PC-3 (cell line): Measurements from ENCODE around the gene HDAC4. TPM values are rescaled to one million over a fixed set of nuclear protein-coding genes. Genes with fewer than 3 reads are reported as not detected.

Source experiments
- ATAC-seq: fragments of 200-7000 bp; cut with Tn5 transposase; 2 replicates; pipeline ENCODE4 v1.9.1; 2020; ENCODE audit warnings: mild to moderate bottlenecking, moderate library complexity
- BruUV-seq: library from RNA; stranded (reverse); fragments of 400-500 nt; replicated peaks from 2 replicates; lab custom pipeline; 2021; lab: Mats Ljungman, UMichigan
- CTCF ChIA-PET: fragments of 300-600 bp; sonication (Branson Sonifier 250); formaldehyde crosslinking; loops from one replicate; lab custom pipeline; 2022; ENCODE audit warnings: antibody characterized with exemption; lab: Charles Lee
- POLR2A ChIA-PET: fragments of 300-600 bp; sonication (Branson Sonifier 250); formaldehyde crosslinking; loops from one replicate; lab custom pipeline; 2022; ENCODE audit warnings: antibody characterized with exemption; ENCODE audit not compliant: unreplicated experiment; lab: Charles Lee
- DNase-seq: peaks from one replicate; pipeline ENCODE4 v3.0.0-alpha.2; 2015
- H2AFZ ChIP-seq: fragments of 300-600 bp; sonication (generic); 2 replicates; pipeline ENCODE4 v1.6.0; 2016; ENCODE audit warnings: antibody characterized with exemption, low read length
- H3F3A ChIP-seq: fragments of 300-600 bp; sonication (generic); one replicate; pipeline ENCODE4 v1.6.0; 2017; ENCODE audit warnings: antibody characterized with exemption, low read length, control low read depth, mild to moderate bottlenecking; ENCODE audit not compliant: unreplicated experiment
- H3K27ac ChIP-seq: fragments of 300-600 bp; sonication (generic); 2 replicates; pipeline ENCODE4 v1.5.1; 2016; ENCODE audit warnings: mild to moderate bottlenecking, low read length
- H3K27me3 ChIP-seq: fragments of 300-600 bp; sonication (generic); 2 replicates; pipeline ENCODE4 v1.6.1; 2016; ENCODE audit warnings: low read length, mixed read lengths
- H3K36me3 ChIP-seq: fragments of 300-600 bp; sonication (generic); 2 replicates; pipeline ENCODE4 v1.6.1; 2016; ENCODE audit warnings: low read depth, mixed run types, low read length, mixed read lengths
- H3K4me1 ChIP-seq: fragments of 300-600 bp; sonication (generic); 2 replicates; pipeline ENCODE4 v1.5.1; 2016; ENCODE audit warnings: low read length; ENCODE audit not compliant: insufficient read depth
- H3K4me2 ChIP-seq: fragments of 300-600 bp; sonication (generic); 2 replicates; pipeline ENCODE4 v1.6.0; 2016; ENCODE audit warnings: low read length
- H3K4me3 ChIP-seq: fragments of 300-600 bp; sonication (generic); 2 replicates; pipeline ENCODE4 v1.5.1; 2016; ENCODE audit warnings: mild to moderate bottlenecking, low read length, mixed read lengths
- H3K79me2 ChIP-seq: fragments of 300-600 bp; sonication (generic); 2 replicates; pipeline ENCODE4 v1.6.1; 2017; ENCODE audit warnings: low read length, mixed read lengths
- H3K9ac ChIP-seq: fragments of 300-600 bp; sonication (generic); 2 replicates; pipeline ENCODE4 v1.6.0; 2016; ENCODE audit warnings: mild to moderate bottlenecking, low read length
- H3K9me2 ChIP-seq: fragments of 300-600 bp; sonication (generic); replicated peaks from 2 replicates; pipeline ENCODE4 v1.6.1; 2016; ENCODE audit warnings: mixed run types, low read length, mixed read lengths
- H3K9me3 ChIP-seq: fragments of 300-600 bp; sonication (generic); 2 replicates; pipeline ENCODE4 v1.6.1; 2016; ENCODE audit warnings: low read length, mixed read lengths
- H4K20me1 ChIP-seq: fragments of 300-600 bp; sonication (generic); 2 replicates; pipeline ENCODE4 v1.6.1; 2016; ENCODE audit warnings: low read length, mixed read lengths
- CTCF ChIP-seq: fragments of 300-600 bp; sonication (generic); conservative IDR thresholded peaks from 2 replicates; pipeline ENCODE4 v1.5.1; 2017; ENCODE audit warnings: antibody characterized with exemption, low read depth, mild to moderate bottlenecking, low read length
- EZH2 ChIP-seq: fragments of 300-600 bp; sonication (generic); IDR thresholded peaks from one replicate; pipeline ENCODE4 v1.6.1; 2017; ENCODE audit warnings: antibody characterized with exemption, mild to moderate bottlenecking, low read length; ENCODE audit not compliant: unreplicated experiment
- EZH2phosphoT487 ChIP-seq: fragments of 300-600 bp; sonication (generic); IDR thresholded peaks from 2 replicates; pipeline ENCODE4 v1.6.1; 2018; ENCODE audit warnings: mild to moderate bottlenecking, antibody characterized with exemption, low read length, borderline replicate concordance
- intact Hi-C: fragments of 100-400 bp; cut with micrococcal nuclease; formaldehyde crosslinking; loops from 2 replicates; pipeline ENCODE4 v1.9.0; 2023
- total RNA-seq: library from RNA; depleted of rRNA; stranded (reverse); fragments of >200 nt; gene quantifications from 2 replicates; pipeline ENCODE4 v1.2.3, GENCODE V29; 2014

Gene HDAC4
- total RNA-seq, 1 experiment from 2014 or later: 8.5 TPM

DNA sequence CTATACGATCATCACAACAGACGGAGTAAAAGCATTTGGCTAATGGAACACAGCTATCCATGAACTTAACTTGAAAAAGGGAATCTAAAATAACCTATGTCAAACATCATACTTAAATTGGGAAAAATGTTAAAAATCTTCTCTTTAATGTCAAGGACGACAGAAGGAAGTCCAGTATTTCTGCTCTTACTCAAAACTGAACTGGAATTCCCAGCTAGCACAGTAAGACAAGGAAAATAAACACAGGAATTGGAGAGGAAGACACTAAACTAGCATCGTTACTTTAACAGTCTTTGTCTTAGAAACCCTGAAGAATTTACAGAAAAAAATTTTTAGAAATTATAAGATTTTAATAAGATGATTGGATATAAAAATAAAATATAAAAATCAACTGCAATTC lies 112.6 kb downstream of the HDAC4 start:
- no TSS peak for BruUV-seq
- intact Hi-C loops: no loop called here
- no peak for DNase-seq
- H3K36me3 ChIP-seq: no peaks in the 10 kb centered on the region
- POLR2A ChIA-PET: interaction anchor here (0.7 kb wide), 1 partner anchor 349 kb away, joined by 3 read pairs; no protein-coding TSS in a partner anchor
- H2AFZ ChIP-seq: no peak overlapping the region
- H3K4me1 ChIP-seq: no peaks in the 10 kb centered on the region
- no peak overlapping the region for H3K27ac ChIP-seq
- no peak for ATAC-seq
- CTCF ChIA-PET: no interaction called here
- H3K9me2 ChIP-seq: no peaks in the 10 kb centered on the region
- H3K9me3 ChIP-seq: no peaks in the 10 kb centered on the region
- H3K27me3 ChIP-seq: no peaks in the 10 kb centered on the region
- H4K20me1 ChIP-seq: no peaks in the 10 kb centered on the region
- H3K4me2 ChIP-seq: no peak overlapping the region
- TF ChIP-seq EZH2 (no peak), EZH2phosphoT487 (no peak), CTCF (no peak)
- H3K9ac ChIP-seq: no peak overlapping the region
- H3K4me3 ChIP-seq: no peak overlapping the region
- no peaks in the 10 kb centered on the region for H3K79me2 ChIP-seq
- no peaks in the 10 kb centered on the region for H3F3A ChIP-seq

DNA sequence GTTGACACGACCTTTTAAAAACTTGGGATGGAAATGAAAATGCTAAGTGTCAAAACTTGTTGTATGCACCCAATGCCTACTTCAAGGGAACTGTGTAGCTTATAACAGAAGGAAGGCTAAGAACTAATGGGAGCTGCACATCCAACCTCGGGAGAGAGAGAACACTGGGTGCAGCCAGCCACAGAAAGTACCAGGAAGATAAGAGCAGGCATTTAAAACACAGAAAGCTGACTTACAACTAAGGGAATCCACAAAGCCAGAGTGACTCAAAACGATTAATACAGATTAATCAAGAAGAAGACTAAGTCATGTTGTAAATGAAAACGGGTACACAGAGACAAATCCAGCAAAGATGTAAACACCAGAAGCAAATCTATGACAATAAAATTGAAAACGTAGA lies 113.4 kb downstream of the HDAC4 start:
- H3K9me2 ChIP-seq: no peaks in the 10 kb centered on the region
- no peaks in the 10 kb centered on the region for H4K20me1 ChIP-seq
- no peaks in the 10 kb centered on the region for H3K79me2 ChIP-seq
- H3F3A ChIP-seq: no peaks in the 10 kb centered on the region
- ATAC-seq: no peak
- no peak overlapping the region for H3K4me3 ChIP-seq
- H3K27ac ChIP-seq: no peak overlapping the region
- no peak for TF ChIP-seq EZH2phosphoT487
- TF ChIP-seq EZH2: no peak
- TF ChIP-seq CTCF: no peak
- H3K9me3 ChIP-seq: no peaks in the 10 kb centered on the region
- no peak overlapping the region for H3K9ac ChIP-seq
- DNase-seq: no peak
- intact Hi-C loops: no loop called here
- H3K4me1 ChIP-seq: no peaks in the 10 kb centered on the region
- H2AFZ ChIP-seq: no peak overlapping the region
- CTCF ChIA-PET: no interaction called here
- H3K36me3 ChIP-seq: no peaks in the 10 kb centered on the region
- no peaks in the 10 kb centered on the region for H3K27me3 ChIP-seq
- POLR2A ChIA-PET: interaction anchor here (0.7 kb wide), 1 partner anchor 350 kb away, joined by 3 read pairs; no protein-coding TSS in a partner anchor
- no TSS peak for BruUV-seq
- H3K4me2 ChIP-seq: no peak overlapping the region

DNA sequence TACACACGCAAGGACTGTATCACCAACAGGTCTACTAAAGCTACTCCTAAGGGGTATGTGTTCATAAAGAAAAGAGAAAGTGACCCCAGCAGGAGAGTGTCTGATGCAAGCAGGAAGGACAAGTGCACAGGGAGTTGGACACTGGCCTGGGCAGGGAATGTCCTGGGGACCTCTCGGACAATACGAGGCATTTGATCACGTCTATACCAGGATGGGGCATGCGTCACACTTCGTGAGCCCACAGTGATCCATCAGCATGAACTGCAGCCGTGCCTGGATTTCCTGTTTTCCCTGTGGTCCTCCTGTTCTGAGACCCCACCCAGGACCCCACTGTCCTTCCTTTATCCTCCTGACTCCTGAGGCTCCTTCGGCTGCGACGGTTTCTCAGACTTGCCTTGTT lies 113.9 kb downstream of the HDAC4 start:
- Histone ChIP-seq H3K27ac (no peak overlapping the region), H3K4me1 (no peaks in the 10 kb centered on the region)

More for the DNA sequence above, 113.9 kb downstream of the HDAC4 start:
- H3K79me2 ChIP-seq: no peaks in the 10 kb centered on the region
- H4K20me1 ChIP-seq: no peaks in the 10 kb centered on the region
- H3K27me3 ChIP-seq: no peaks in the 10 kb centered on the region
- H3F3A ChIP-seq: no peaks in the 10 kb centered on the region
- no TSS peak for BruUV-seq
- H3K9me2 ChIP-seq: no peaks in the 10 kb centered on the region
- no peak overlapping the region for H2AFZ ChIP-seq
- H3K9me3 ChIP-seq: no peaks in the 10 kb centered on the region
- H3K36me3 ChIP-seq: no peaks in the 10 kb centered on the region
- H3K4me2 ChIP-seq: no peak overlapping the region
- intact Hi-C loops: no loop called here
- no peak for ATAC-seq
- no peak overlapping the region for H3K4me3 ChIP-seq
- CTCF ChIA-PET: no interaction called here
- POLR2A ChIA-PET: no interaction called here
- no peak for DNase-seq
- TF ChIP-seq EZH2: no peak
- no peak for TF ChIP-seq EZH2phosphoT487
- no peak for TF ChIP-seq CTCF
- H3K9ac ChIP-seq: no peak overlapping the region
